ENCODE data around the gene ZNF273.
"Not testable (repeated sequence)": the region's sequence is repeated elsewhere in the genome, so short reads cannot be mapped to it uniquely, and the experiment has no call there.

Gene ZNF273

DNA sequence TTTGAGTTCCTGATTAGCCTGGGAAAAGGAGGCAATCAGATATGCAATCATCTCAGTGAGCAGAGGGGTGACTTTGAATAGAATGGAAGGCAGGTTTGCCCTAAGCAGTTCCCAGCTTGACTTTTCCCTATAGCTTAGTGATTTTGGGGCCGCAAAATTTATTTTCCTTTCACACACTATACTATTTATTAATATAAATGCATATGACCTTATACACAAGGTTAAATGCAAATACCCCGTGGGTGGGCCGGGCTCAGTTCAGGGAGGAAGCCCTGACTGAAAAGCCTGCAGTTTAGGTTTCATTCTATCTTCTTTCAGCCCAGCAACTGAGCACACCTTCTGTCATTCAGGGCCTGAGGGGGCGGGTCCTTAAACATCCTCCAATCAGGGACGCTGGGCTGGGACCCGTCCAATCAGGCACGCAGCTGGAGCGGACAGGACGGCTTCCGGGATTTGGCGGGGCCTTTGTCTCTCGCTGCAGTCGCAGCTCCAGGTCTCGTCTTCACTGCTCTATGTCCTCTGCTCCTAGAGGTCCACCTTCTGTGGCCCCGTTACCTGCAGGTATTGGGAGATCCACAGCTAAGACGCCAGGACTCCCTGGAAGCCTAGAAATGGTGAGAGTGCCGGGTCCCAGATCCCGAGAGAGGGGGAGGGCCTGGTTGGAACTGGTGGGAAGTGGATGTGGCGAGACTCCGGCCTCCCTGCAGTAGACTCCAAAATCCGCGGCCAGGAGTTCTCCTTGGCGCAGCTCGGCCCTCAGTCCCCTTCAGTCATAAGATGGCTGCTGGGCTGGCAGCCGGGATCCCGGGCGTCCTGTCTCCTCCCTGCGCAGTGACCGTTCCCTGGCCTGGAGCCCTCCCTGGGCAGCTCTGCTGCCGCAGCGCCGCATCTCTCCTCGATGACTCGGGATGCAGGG, at the start of gene ZNF273:
Gene ZNF273 (plus strand): TSS at position 468 of the 916 bp plus-strand sequence. CDS start 45 bp downstream, at position 513.
- peak; percentile 89 for DNase-seq

DNA sequence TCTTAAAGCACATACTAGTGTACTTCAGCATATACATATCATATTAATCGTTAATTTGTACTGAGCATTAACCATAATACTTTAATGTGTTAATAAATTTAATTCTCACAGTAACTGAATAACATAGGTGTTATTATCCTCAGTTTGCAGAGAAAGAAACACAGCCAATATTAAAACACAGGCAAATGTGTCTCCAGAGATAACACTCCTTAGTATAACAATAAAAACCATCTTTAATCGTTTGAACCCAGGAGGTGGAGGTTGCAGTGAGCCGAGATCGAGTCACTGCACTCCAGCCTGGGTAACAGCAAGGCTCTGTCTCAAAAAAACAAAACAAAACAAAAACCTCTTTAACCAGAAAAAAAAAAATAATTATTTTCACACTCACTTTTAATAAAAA, 49.4 kb upstream of the ZNF273 start:
- DNase-seq, result no peak

DNA sequence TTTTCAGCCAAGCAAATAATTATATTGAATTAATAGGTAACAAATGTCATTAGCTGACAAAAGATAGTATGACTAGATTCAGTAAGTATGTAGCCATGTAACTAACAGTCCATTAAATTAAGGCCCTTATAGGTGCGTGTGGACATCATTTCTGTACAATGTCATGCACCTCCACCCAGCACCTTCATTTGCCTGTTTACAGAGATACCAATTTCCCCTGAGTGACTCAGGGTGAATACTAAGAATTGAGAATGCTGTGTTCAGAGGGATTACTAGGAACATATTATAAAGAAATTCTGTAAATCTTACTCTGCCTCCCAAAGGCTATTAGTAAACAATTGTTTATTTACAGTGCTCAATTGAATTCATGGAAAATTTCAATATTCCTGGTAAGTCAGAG, 48.1 kb upstream of the ZNF273 start:
- DNase-seq, result no peak

DNA sequence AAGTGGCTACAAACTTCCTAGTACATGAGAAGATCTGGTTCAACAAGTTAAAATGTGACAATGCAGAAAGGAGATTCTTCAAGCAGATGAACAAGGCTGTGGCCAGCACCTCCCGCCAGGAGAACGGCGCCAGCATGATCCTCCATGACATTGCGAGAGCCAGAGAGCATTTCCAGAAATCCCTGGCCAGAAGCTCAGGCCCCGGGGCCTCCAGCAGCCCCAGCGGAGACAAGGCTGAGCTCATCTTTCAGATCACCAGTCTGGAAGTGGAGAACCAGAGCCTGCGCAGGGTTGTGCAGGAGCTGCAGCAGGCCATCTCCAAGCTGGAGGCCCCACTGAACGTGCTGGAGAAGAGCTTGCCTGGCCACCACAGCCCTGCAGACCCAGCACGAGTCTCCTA, 40.1 kb upstream of the ZNF273 start:
- DNase-seq, result no peak

DNA sequence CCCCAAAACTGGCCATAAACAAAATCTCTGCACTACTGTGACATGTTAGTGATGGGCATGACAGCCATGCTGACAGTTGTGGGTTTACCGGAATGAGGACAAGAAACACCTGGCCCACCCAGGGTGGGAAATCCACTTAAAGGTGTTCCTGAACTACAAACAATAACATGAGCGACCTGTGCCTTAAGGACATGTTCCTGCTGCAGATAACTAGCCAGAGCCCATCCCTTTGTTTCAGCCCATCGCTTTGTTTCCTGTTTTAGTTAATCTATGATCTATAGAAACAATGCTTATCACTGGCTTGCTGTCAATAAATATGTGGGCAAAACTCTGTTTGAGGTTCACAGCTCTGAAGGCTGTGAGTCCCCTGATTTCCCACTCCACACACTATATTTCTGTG, 39.5 kb upstream of the ZNF273 start:
- not testable (repeated sequence) for DNase-seq

DNA sequence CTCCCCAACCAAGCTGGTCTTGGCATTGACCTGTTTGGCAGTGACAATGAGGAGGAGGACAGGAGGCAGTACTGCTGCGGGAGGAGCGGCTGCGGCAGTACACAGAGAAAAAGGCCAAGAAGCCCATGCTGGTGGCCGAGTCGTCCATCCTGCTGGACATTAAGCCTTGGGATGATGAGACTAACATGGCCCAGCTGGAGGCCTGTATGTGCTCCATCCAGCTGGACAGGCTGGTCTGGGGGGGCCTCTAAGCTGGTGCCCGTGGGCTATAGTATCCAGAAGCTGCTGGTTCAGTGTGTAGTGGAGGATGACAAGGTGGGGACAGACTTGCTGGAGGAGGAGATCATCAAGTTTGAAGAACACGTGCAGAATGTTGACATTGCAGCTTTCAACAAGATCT, 39.1 kb upstream of the ZNF273 start:
- DNase-seq, result no peak

DNA sequence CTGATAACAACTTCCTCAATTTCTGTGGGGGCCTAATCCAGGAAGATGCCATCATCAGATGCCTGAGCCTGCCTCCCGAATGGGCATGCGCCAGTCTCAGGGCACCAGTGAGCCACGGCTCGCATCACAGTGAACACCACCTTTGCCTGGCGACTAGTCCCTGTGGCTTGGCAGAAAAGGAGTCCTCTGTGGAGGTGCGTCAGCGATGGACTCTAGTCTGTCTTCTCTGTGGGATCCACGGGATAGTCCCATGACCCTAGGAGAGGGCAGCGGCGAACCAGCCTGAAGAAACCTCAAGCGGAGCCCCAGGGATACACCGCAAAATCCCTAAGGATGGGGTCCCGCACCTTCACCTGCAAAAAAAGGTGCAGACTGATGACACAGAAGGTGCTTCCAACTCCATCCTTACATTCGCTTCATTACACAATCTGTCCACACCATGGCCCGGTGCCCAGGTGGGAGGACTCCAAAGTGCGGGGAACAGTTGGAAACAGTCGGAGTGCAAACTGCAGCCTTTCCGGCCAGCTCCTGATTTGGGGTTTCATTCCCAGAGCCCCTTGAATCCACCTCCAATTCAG, 35.1 kb upstream of the ZNF273 start:
- no peak for DNase-seq

DNA sequence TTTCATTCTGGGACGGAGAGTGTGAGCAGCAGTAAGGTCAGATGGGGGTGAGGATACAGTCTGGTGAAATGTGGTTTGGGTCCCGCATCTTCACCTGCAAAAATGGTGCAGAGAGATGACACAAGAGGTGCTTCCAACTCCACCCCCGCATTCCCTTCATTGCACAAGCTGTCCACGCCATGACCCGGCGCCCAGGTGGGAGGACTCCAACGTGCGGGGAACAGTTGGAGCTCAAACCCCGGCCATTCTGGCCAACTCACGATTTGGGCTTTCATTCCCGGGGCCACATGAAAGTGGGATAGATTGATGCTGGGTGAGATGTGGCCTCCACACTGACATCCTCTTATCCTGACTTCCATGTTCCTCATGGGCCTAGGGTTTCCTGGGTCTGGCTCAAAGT, 34.6 kb upstream of the ZNF273 start:
- no peak for DNase-seq

DNA sequence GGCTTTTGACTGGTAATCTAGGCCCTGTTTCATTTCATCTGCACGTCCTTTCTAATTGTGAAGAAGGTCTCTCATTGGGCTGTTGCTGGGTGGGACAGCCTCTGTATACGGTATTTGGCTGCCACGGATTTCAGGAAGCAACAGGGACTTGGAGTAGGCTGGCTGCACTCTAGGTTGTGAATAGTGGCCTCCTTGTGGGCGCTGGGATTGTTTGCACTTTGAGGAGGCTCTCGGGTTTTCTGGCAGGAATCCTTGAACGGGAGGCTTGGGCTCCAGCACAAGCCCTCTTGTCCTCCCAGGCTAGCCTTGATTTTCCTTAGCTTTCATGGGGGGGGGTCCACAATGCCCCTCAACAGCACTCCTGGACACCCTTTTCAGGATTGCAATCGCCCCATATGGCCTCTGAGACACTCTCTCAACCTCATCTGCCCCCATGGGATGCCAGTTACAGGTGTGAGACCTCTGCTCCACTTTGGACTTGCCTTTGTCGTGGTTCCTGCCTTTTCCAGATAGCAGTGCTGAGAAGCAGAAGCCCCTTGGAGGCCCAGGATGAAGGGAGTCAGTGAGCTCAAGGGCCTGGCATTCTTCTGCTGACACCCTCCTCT, 33.9 kb upstream of the ZNF273 start:
- DNase-seq, result no peak

DNA sequence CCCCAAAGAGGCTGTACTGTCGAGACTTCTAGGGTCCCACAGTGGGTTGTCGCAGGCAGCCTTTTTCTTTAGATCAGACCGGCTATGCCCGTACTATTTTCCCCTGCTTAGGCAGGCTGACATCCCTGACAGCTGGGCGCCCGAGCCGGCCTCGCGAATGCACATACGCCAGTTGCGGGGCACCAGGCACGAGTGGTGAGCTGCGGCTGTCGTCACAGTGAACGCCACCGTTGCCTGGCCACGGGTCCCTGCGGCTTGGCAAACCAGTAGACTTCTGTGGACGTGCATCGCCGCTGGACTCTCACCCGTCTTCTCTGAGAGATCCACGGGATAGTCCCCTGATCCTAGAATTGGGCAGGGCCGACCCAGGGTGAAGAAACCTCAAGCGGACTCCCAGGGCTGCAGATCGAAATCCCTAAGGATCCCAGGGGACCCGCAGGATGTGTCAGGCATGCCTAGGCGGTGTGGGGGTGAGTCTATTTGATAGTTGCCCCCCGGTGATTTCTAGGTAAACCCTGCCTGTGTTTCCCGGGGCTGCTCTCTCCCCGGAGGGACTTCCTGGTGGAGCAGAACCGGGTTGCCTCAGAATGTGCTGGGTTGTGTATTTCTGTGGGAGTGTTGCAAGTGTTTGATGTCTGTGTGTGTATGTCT, 33.0 kb upstream of the ZNF273 start:
- no peak for DNase-seq

DNA sequence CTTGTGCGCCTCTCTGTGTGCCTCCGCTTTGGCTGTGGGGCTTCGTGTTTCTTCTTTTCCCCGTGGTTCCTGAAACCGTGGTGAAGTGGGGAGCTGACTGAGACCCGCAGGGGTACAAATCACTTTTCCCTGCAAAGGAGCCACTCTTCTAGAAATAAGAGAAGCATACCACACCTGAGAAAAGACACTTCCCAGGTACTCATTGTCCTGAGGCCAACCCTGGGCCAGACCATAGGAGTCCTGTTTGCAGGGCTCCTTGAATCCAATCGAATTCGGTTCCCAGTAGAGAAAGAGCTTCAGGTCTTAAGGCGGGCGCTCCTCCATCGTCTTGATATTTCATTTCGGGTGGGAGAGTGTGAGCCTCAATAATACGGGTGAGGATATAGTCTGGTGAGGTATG, 32.4 kb upstream of the ZNF273 start:
- DNase-seq, result no peak

DNA sequence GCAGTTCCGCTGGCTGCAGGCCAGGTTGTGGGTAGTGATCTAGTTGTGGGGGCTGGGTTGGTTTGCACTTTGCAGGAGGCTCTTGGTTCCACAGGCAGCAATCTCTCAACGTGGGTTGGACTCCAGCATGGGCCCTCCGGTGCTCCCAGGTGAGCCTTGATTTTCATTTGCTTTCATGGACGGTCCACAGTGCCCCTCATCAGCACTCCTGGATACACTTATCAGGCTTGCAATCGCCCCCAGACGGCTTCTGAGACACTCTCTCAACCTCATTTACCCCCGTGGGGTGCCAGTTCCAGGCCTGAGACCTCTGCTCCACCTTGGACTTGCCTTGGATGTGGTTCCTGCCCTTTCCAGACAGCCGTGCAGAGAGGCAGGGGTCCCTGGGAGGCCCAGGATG, 31.3 kb upstream of the ZNF273 start:
- no peak for DNase-seq

DNA sequence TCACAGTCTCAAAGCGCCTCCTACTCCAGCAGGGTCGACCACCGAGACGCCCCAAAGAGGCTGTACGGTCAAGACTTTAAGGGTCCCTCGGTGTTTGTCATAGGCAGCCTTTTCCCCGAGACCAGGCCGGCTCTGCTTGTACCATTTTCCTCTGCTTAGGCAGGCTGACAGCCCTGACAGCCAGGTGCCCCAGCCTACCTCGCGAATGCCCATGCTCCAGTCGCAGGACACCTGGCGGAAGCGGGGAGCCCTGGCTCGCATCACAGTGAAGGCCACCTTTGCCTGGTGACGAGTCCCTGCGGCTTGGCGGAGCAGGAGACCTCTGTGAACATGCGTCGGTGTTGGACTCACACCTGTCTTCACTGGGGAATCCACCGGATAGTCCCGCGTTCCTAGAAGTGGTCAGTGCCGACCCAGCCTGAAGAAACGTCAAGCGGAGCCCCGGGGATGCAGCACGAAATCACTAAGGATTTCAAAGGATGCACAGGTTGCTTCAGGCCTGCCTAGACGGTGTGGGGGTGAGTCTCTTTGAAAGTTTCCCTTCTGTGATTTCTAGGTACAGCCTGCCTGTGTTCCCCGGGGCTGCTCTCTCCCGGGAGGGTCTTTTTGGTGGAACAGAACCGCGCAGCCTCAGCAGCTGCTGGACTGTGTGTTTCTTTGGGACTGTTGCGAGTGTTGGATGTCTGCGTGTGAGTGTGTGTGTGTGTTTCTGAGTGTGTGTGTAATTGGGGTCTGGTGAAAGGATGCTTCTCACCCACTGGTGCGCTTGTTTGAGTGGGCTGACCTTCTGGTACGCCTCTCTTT, 30.5 kb upstream of the ZNF273 start:
- no peak for DNase-seq

DNA sequence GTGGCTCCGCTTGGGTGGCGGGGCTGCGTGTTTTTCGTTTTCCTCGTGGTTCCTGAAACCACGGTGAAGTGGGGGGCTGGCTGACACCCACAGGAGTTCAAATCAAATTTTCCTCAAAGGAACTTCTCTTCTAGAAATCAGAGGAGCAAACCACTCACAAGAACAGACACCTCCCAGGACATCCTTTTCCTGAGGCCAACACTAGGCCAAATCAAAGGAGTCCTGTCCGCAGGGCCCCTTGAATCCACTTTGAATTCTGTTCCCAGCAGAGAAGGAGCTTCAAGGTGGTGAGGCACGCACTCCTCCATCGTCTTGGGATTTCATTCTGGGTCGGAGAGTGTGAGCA, 29.9 kb upstream of the ZNF273 start:
- no peak for DNase-seq

DNA sequence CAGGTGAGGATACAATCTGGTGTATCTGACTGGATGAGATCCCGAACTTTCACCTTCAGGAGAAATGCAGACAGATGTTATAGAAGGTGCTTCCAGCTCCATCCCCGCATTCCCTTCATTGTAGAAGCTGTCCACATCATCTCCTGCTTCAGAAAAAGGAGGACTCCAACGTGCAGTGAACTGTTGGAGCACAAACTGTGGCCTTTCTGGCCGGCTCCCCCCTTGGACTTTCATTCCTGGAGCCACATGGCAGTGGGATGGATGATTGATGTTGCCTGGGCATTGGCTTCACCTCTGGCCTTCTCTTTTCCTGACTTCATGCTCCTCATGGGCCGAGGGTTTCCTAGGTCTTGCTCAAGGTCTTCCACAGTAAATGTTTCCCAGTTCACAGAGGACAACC, 29.6 kb upstream of the ZNF273 start:
- no peak for DNase-seq

DNA sequence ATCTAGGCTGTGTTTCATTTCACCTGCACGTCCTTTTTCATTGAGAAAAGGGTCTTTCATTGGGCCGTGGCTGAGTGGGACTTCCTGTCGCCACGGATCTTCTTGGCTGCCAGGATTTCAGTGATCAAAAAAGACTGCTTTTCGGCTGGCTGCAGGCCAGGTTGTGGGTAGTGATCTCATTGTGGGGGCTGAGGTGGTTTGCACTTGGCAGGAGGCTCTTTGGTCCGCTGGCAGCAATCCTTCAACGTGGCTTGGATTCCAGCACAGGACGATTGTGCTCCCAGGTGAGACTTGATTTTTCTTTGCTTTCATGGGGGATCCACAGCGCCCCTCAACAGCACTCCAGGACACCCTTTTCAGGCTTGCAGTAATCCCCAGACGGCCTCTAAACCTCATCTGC, 29.0 kb upstream of the ZNF273 start:
- no peak for DNase-seq

DNA sequence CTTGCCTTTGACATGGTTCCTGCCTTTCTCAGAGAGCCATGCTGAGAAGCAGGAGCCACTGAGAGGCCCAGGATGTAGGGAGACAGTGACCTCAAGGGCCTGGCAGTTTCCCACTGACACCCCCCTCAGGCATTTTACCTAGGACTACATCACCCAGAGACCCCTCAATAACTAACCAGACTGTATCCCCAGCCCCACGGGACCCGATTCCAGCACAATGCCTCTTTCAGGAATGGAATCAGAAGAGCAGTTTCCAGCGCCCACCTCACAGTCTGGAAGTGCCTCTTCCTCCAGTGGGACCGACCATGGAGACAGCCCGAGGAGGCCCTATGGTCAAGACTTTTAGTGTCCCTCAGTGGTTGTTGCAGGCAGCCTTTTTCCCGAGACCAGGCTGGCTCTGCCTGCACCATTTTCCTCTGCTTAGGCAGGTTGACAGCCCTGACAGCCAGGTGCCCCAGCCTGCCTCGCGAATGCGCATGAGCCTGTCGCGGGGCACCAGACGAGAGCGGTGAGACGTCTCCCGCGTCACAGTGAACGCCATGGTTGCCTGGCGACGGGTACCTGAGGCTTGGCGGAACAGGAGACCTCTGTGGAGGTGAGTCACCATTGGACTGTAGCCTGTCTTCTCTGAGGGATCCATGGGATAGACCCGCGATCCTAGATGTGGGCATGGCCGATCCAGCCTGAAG, 28.4 kb upstream of the ZNF273 start:
- no peak for DNase-seq

DNA sequence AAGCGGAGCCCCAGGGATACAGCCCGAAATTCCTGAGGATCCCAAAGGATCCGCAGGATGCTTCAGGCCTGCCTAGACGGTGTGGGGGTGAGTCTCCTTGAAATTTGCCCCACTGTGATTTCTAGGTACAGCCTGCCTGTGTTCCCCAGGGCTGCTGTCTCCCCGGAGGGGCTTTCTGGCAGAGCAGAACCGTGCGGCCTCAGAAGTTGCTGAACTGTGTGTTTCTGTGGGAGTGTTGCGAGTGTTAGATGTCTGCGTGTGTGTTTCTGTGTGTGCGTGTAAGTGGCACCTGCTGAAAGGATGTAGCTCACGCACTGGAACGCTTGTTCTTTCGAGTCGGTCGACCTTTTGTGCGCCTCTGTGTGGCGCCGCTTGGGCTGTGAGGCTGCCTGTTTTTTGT, 27.8 kb upstream of the ZNF273 start:
- no peak for DNase-seq

DNA sequence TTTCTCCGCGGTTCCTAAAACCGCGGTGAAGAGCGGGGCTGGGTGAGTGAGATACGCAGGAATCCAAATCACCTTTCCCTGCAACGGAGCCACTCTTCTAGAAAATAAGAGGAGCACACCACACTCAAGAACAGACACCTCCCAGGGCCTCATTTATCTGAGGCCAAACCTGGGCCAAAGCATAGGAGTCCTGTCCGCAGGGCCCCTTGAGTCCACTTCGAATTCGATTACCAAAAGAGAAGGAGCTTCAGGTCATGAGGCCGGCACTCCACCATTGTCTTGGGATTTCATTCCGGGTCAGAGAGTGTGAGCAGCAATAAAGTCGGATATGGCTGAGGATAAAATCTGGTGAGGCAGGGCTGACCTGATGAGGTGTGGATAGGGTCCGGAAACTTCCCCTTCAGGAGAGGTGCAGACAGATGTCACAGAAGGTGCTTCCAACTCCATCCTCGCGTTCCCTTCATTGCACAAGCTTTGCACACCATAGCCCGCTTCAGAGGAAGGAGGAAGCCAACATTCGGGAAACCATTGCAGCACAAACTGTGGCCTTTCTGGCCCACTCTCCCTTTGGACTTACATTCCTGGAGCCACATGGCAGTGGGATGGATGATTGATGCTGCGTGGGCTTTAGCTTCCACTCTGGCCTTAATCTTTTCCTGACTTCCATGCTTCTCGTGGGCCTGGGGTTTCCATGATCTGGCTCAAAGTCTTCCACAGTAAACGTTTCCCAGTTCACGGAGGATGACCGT, 27.2 kb upstream of the ZNF273 start:
- no peak for DNase-seq

DNA sequence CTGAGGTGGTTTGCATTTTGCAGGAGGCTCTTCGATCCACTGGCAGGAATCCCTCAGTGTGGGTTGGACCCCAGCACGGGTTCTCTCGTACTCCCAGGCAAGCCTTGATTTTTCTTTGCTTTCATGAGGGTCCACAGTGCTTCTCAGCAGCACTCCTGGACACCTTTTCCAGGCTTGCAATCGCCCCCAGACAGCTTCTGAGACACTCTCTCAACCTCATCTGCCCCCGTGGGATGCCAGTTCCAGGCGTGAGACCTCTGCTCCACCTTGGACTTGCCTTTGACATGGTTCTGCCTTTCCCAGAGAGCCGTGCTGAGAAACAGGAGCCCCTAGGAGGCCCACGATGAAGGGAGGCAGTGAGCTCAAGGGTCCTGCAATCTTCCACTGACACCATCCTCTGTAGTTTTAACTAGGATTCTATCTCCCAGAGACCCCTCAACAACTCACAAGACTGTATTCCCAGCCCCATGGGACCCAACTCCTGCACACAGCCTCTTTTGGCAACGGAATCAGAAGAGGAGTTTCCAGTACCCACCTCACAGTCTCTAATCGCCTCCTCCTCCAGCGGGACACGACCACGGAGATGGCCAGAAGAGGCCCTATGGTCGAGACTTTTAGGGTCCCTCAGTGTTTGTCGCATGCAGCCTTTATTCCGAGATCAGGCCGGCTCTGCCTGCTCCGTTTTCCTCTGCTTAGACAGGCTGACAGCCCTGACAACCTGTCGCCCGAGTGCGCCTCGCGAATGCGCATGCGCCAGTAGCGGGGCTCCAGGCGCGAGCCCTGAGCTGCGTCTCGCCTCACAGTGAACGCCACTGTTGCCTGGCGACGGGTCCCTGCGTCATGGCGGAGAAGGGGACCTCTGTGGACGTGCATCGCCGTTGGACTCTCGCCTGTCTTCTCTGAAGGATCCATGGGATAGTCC, 26.0 kb upstream of the ZNF273 start:
- DNase-seq, result peak; percentile 70

Measured in CD4-positive, alpha-beta T cell treated with Interleukin-17A for 4 hours (primary cell).